Endodermal cell (in vitro differentiated cells): ENCODE data around the gene ZNF846. TPM values are rescaled to one million over a fixed set of nuclear protein-coding genes. Genes with fewer than 3 reads are reported as not detected.
"Not testable (repeated sequence)": the region's sequence is repeated elsewhere in the genome, so short reads cannot be mapped to it uniquely, and the experiment has no call there.

ENCODE experiments used
- DNase-seq: peaks from one replicate; pipeline ENCODE4 v3.0.0-alpha.2; 2017
- H3K27ac ChIP-seq: 2 replicates; pipeline ENCODE4 v1.5.1; 2013; ENCODE audit warnings: mild to moderate bottlenecking, low read depth, low read length, moderate library complexity
- H3K27me3 ChIP-seq: 2 replicates; pipeline ENCODE4 v1.6.1; 2013; ENCODE audit warnings: mild to moderate bottlenecking, low read length, moderate library complexity; ENCODE audit not compliant: insufficient read depth, control insufficient read depth, poor library complexity, severe bottlenecking
- H3K36me3 ChIP-seq: 2 replicates; pipeline ENCODE4 v1.7.0; 2013; ENCODE audit warnings: mild to moderate bottlenecking, low read length, moderate library complexity; ENCODE audit not compliant: control insufficient read depth, insufficient read depth
- H3K4me1 ChIP-seq: one replicate; pipeline ENCODE4 v1.7.0; 2013; ENCODE audit warnings: low read length; ENCODE audit not compliant: control insufficient read depth, insufficient read depth
- H3K4me3 ChIP-seq: 2 replicates; pipeline ENCODE4 v1.5.1; 2013; ENCODE audit warnings: mild to moderate bottlenecking, low read length, moderate library complexity
- H3K9ac ChIP-seq: 2 replicates; pipeline ENCODE4 v1.6.1; 2013; ENCODE audit warnings: mild to moderate bottlenecking, low read length, moderate library complexity; ENCODE audit not compliant: poor library complexity, severe bottlenecking; ENCODE audit errors: extremely low read depth
- H3K9me3 ChIP-seq: 2 replicates; pipeline ENCODE4 v1.6.1; 2013; ENCODE audit warnings: mild to moderate bottlenecking, low read length, moderate library complexity; ENCODE audit not compliant: control insufficient read depth
- H3K27ac Mint-ChIP-seq: 2 replicates; pipeline ENCODE4 v1.8.0; 2020; ENCODE audit warnings: mixed read lengths
- H3K27me3 Mint-ChIP-seq: 2 replicates; pipeline ENCODE4 v1.8.0; 2021; ENCODE audit warnings: mild to moderate bottlenecking, mixed read lengths; ENCODE audit not compliant: insufficient read depth
- H3K36me3 Mint-ChIP-seq: 2 replicates; pipeline ENCODE4 v1.8.0; 2020; ENCODE audit warnings: low read depth, mixed read lengths
- H3K4me1 Mint-ChIP-seq: 2 replicates; pipeline ENCODE4 v1.8.0; 2020; ENCODE audit warnings: mixed read lengths
- H3K4me3 Mint-ChIP-seq: 2 replicates; pipeline ENCODE4 v1.8.0; 2020; ENCODE audit warnings: mild to moderate bottlenecking, moderate library complexity, mixed read lengths
- H3K9me3 Mint-ChIP-seq: 2 replicates; pipeline ENCODE4 v1.8.0; 2020; ENCODE audit warnings: mild to moderate bottlenecking, mixed read lengths
- CTCF ChIP-seq: fragments of 200-600 bp; sonication (generic); conservative IDR thresholded peaks from 2 replicates; pipeline ENCODE4 v1.5.0; 2021; ENCODE audit warnings: antibody characterized with exemption, mild to moderate bottlenecking
- WGBS, 2 experiments: methylation state at CpG; one replicate each; pipeline versions ENCODE4 v1.1.5 to v1.1.7; 2013; ENCODE audit warnings: missing lambda C conversion rate in 2 of 2, mixed read lengths in 1 of 2; ENCODE audit not compliant: insufficient coverage in 1 of 2, insufficient read length in 1 of 2; 5-methylcytosine and 5-hydroxymethylcytosine counted together
- total RNA-seq, 2 donors: library from RNA; stranded (reverse); fragmentation: NEBNext Ultra II Directional in 1 of 2; extraction: Animal tissue kit (Norgen Biotek cat#: 25700) in 1 of 2; gene quantifications; 2 replicates in 1 of 2; 3 replicates in 1 of 2; pipeline ENCODE4 v1.2.1, GENCODE V29; 2021

ZNF846 gene
- total RNA-seq, 2 donors from 2014 or later: 12.3 to 23.6 TPM

GRCh38 chr19:9793071-9793591, 24.6 kb upstream of the ZNF846 start:
- Histone ChIP-seq H3K4me3 (peak overlapping the region; percentile 76), H3K9ac (peak overlapping the region; percentile 74), H3K27ac (peak overlapping the region; percentile 73), H3K36me3 (no peaks in the 10 kb centered on the region), H3K27me3 (no peaks in the 10 kb centered on the region), H3K9me3 (no peaks in the 10 kb centered on the region), H3K4me1 (peaks cover 5% of the 10 kb centered on the region)
- peaks cover 8% of the 10 kb centered on the region for H3K36me3 Mint-ChIP-seq
- H3K4me3 Mint-ChIP-seq: peak overlapping the region; percentile 69
- no peak for TF ChIP-seq CTCF
- peaks cover 6% of the 10 kb centered on the region for H3K9me3 Mint-ChIP-seq
- WGBS, 2 experiments: 26 to 45% methylated on average over 20 to 36 of the region's 36 CpGs
- H3K27me3 Mint-ChIP-seq: peaks cover 5% of the 10 kb centered on the region
- no peak for DNase-seq
- no peak overlapping the region for H3K27ac Mint-ChIP-seq
- peaks cover 16% of the 10 kb centered on the region for H3K4me1 Mint-ChIP-seq

DNA sequence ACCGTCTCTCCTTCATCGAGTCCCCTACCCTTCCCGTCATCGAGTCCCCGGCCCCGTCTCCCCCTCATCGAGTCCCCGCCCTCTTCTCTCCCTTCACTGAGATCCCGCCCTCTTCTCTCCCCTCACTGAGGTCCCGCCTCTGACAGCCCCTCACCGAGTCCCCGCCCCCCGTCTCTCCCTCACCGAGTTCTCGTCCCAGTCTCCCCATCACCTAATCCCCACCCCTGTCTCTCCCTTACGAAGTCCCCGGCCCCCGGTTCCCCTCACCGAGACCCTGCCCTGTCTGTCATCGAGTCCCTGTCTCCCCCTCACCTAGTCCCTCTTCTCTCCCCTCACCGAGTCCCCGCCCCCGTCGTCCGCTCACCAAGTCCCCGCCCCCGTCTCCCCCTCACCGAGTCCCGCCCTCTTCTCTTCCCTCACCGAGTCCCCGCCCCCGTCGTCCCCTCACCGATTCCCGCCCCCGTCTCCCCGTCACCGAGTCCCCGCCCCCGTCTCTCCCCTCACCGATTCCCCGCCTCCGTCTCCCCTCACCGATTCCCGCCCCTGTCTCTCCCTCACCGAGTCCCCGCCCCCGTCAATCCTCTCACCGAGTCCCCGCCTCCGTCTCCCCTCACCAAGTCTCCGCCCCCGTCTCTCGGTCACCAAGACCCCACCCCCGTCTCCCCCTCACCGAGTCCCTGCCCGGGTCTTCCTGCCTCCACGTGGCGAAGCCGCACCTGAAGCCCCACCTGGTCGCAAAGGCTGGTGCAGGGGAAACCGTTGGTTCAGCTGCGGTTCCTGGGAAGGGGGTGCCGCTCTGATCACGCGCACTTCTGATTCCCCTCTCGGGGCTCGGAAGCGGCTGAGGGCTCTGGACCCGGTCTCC, 23.9 kb upstream of the ZNF846 start:
- H3K27me3 Mint-ChIP-seq: peaks cover 6% of the 10 kb centered on the region
- no peak for TF ChIP-seq CTCF
- no peaks in the 10 kb centered on the region for H3K36me3 ChIP-seq
- peak overlapping the region; percentile 69 for H3K4me3 Mint-ChIP-seq
- peak overlapping the region; percentile 74 for H3K9ac ChIP-seq
- WGBS, 2 experiments: 0 to 1% methylated on average over 13 to 62 of the region's 70 CpGs
- DNase-seq: peak; percentile 100
- H3K27ac ChIP-seq: peak overlapping the region; percentile 73
- H3K4me1 ChIP-seq: peaks cover 5% of the 10 kb centered on the region
- H3K9me3 Mint-ChIP-seq: peaks cover 8% of the 10 kb centered on the region
- H3K4me1 Mint-ChIP-seq: peaks cover 16% of the 10 kb centered on the region
- H3K36me3 Mint-ChIP-seq: peaks cover 8% of the 10 kb centered on the region
- no peaks in the 10 kb centered on the region for H3K9me3 ChIP-seq
- peak overlapping the region; percentile 83 for H3K27ac Mint-ChIP-seq
- no peaks in the 10 kb centered on the region for H3K27me3 ChIP-seq
- peak overlapping the region; percentile 84 for H3K4me3 ChIP-seq

DNA sequence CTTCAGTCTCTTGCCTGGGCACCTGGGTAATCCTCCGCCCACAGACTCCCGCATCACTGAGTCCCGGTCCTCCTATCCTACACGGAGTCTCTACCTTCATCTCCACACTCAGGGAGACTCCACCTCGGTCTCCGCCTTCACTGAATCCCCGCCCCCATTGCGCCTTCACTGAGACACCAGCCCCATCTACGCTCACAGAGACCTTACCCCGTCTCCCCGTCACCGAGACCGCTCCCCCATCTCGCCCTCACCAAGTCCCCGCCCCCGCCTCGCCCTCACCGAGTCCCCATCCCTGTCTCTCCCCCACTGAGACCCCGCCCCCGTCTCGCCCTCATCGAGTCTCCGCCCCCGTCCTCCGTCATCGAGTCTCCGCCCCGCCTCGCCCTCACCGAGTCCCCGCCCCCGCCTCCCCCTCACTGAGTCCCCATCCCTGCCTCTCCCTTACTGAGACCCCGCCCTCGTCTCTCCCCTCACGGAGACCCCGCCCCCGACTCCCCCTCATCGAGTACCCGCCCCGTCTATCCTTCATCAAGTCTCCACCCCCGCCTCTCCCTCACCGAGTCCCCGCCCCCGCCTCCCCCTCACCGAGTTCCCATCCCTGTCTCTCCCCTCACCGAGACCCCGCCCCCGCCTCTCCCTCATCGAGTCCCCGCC, 23.1 kb upstream of the ZNF846 start:
- peak overlapping the region; percentile 83 for H3K27ac Mint-ChIP-seq
- H3K27me3 ChIP-seq: no peaks in the 10 kb centered on the region
- H3K36me3 ChIP-seq: no peaks in the 10 kb centered on the region
- DNase-seq: peak; percentile 100
- peaks cover 7% of the 10 kb centered on the region for H3K27me3 Mint-ChIP-seq
- TF ChIP-seq CTCF: no peak
- WGBS, 2 experiments: 5 to 9% methylated on average over 7 to 30 of the region's 50 CpGs
- H3K4me3 Mint-ChIP-seq: peak overlapping the region; percentile 69
- H3K36me3 Mint-ChIP-seq: peaks cover 8% of the 10 kb centered on the region
- peak overlapping the region; percentile 70 for H3K27ac ChIP-seq
- H3K9me3 Mint-ChIP-seq: peaks cover 14% of the 10 kb centered on the region
- H3K9me3 ChIP-seq: no peaks in the 10 kb centered on the region
- peaks cover 16% of the 10 kb centered on the region for H3K4me1 Mint-ChIP-seq
- H3K9ac ChIP-seq: no peak overlapping the region
- H3K4me1 ChIP-seq: peaks cover 5% of the 10 kb centered on the region
- peak overlapping the region; percentile 84 for H3K4me3 ChIP-seq

GRCh38 chr19:9791073-9791367, 22.5 kb upstream of the ZNF846 start:
- H3K4me3 ChIP-seq: peak overlapping the region; percentile 70
- not testable (repeated sequence) for H3K27ac Mint-ChIP-seq, DNase-seq

GRCh38 chr19:9789579-9789978, 21.0 kb upstream of the ZNF846 start:
- not testable (repeated sequence) for H3K36me3 ChIP-seq, H3K36me3 Mint-ChIP-seq, H3K27me3 Mint-ChIP-seq, DNase-seq, H3K9me3 ChIP-seq, H3K27me3 ChIP-seq, H3K4me3 ChIP-seq, H3K4me1 ChIP-seq, H3K27ac ChIP-seq, H3K4me3 Mint-ChIP-seq
- H3K4me1 Mint-ChIP-seq: peaks cover 25% of the 10 kb centered on the region
- H3K9ac ChIP-seq: peak overlapping the region; percentile 25
- WGBS, 2 experiments: 64 to 70% methylated on average over 4 to 5 of the region's 5 CpGs
- H3K9me3 Mint-ChIP-seq: peaks cover 16% of the 10 kb centered on the region
- H3K27ac Mint-ChIP-seq: peak overlapping the region; percentile 95

More at GRCh38 chr19:9791073-9791367, 22.5 kb upstream of the ZNF846 start:
- H3K27ac ChIP-seq, H3K27me3 ChIP-seq, H3K36me3 Mint-ChIP-seq, H3K9ac ChIP-seq, H3K27me3 Mint-ChIP-seq, H3K9me3 ChIP-seq, H3K4me1 ChIP-seq, H3K36me3 ChIP-seq: not testable (repeated sequence)
- WGBS, 2 experiments: 89 to 100% methylated on average over 1 to 6 of the region's 6 CpGs
- H3K9me3 Mint-ChIP-seq: peaks cover 16% of the 10 kb centered on the region
- H3K4me1 Mint-ChIP-seq: peaks cover 18% of the 10 kb centered on the region
- H3K4me3 Mint-ChIP-seq: peak overlapping the region; percentile 69
